SK-N-MC (cell line): ENCODE data around the gene CRAT.

Experiments used
- EZH2 ChIP-seq: fragments of 200-600 bp; sonication (generic); IDR thresholded peaks from one replicate; pipeline ENCODE4 v1.6.1; 2017; ENCODE audit warnings: antibody characterized with exemption
- FOXP2 ChIP-seq: optimal IDR thresholded peaks from 2 replicates; pipeline ENCODE3; 2011; ENCODE audit warnings: mild to moderate bottlenecking, moderate library complexity; ENCODE audit not compliant: insufficient read depth; ENCODE audit errors: extremely low read length, control extremely low read depth
- POLR2AphosphoS5 ChIP-seq: IDR thresholded peaks from 2 replicates; pipeline ENCODE4 v1.6.1; 2012; ENCODE audit warnings: mild to moderate bottlenecking, low read depth, low read length, borderline replicate concordance

DNA sequence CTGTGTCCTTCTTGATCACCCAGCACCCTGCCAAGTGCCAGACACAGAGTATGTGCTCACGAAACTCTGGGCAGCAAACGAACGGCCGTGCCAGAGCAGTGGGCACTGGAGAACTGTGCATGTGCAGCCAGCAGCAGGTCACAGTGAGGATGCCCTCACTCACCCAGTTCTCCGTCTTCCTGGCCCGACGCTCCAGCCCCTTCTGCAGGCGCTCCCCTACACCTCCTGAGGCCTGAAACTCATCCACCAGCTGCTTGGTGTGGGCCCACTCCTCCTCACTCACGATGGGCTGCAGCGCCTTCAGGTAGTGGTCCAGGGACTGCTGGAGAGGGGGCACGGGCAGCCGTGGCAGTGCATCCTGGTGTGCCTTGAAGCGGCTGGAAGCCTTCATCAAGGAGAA, 2.9 kb downstream of the CRAT start:
- TF ChIP-seq POLR2AphosphoS5 (no peak), EZH2 (no peak), FOXP2 (no peak)
